ENCODE data around the gene CMTM3. TPM values are rescaled to one million over a fixed set of nuclear protein-coding genes. Genes with fewer than 3 reads are reported as not detected.
A peak's percentile ranks its signal among the peaks of the same experiment; 100 is the strongest.

The CMTM3 gene
- total and polyA plus RNA-seq, 9 of the 15 experiments (the other 6 are each of a cell fraction or from before 2014, with no cell fraction given): 4.6 to 33.4 (median 17.5) TPM

DNA sequence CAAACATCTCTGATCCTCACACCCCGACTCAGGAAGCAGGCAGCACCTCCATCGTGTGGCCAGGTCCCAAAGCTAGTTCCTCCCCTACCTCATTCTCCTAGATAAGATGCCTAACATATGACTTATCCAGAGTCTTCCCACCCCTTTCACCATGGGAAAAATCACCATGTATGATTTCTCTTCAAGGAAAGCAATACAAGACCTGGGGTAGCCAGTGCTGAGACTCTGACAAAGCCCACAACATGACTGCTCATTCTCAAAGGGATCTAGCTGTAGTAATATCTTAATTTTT lies 46.9 kb downstream of the CMTM3 start:
- no peak for FAIRE-seq
- Histone ChIP-seq H3K9ac (ENCODE audit: insufficient read depth in 1 of 2, low read depth in 2 of 2, low read length in 2 of 2) (no peak overlapping the region), H3K9me1 (ENCODE audit: control insufficient read depth, insufficient read depth, low read length) (no peaks in the 10 kb centered on the region), H3K4me2 (ENCODE audit: insufficient read depth, low read length) (peak overlapping the region; percentile 40), H3K36me3 (ENCODE audit: control insufficient read depth, insufficient read depth, low read length) (no peaks in the 10 kb centered on the region), H3K79me2 (ENCODE audit: control insufficient read depth, insufficient read depth, low read length) (peaks cover 6% of the 10 kb centered on the region; the same call in 1 of the 3 replicates), H4K20me1 (replicated peaks; ENCODE audit: control insufficient read depth, insufficient read depth, low read length) (peaks cover 3% of the 10 kb centered on the region; the same call in 1 of the 2 replicates), H3K4me3 (no peak overlapping the region), H3K27me3 (ENCODE audit: control insufficient read depth in 2 of 2, insufficient read depth in 2 of 2, low read length in 2 of 2) (no peaks in the 10 kb centered on the region), H3K27ac (ENCODE audit: extremely low read depth, low read depth, low read length) (no peak overlapping the region), H3K4me1 (replicated peaks in 1 of 2; ENCODE audit: control insufficient read depth in 2 of 2, insufficient read depth in 2 of 2, low read length in 2 of 2) (peaks cover 0 to 7% of the 10 kb centered on the region in 2 experiments; a peak in 3 of 5 replicates), H2AFZ (ENCODE audit: low read depth, low read length) (no peak overlapping the region), H3K9me3 (replicated peaks; ENCODE audit: control insufficient read depth, insufficient read depth, low read depth, low read length) (no peaks in the 10 kb centered on the region)
- DNase-seq (ENCODE audit: extremely low read depth in 1 of 4, low spot score in 3 of 4): no peak
- BruUV-seq (replicated peaks): no TSS peak
- intact Hi-C loops (cut with micrococcal nuclease): loop anchor here (2.0 kb wide), 1 partner anchor 43 kb away; no protein-coding TSS in a partner anchor
- POLR2A ChIA-PET: interaction anchor here (0.6 to 1.9 kb wide), 10 partner anchors 9 to 180 kb away, joined by 3 to 15 read pairs (median 7); partner anchors contain the start of gene NAE1
- WGBS (ENCODE audit: insufficient coverage, low coverage, missing lambda C conversion rate): 13% methylated on average over 2 of the region's 2 CpGs
- no peak for ATAC-seq
- CTCF ChIA-PET (ENCODE audit: low intra/inter-chr PET ratio): no interaction called here
- in situ Hi-C loops (cut with MboI): no loop called here
- TF ChIP-seq, protein P1, sequence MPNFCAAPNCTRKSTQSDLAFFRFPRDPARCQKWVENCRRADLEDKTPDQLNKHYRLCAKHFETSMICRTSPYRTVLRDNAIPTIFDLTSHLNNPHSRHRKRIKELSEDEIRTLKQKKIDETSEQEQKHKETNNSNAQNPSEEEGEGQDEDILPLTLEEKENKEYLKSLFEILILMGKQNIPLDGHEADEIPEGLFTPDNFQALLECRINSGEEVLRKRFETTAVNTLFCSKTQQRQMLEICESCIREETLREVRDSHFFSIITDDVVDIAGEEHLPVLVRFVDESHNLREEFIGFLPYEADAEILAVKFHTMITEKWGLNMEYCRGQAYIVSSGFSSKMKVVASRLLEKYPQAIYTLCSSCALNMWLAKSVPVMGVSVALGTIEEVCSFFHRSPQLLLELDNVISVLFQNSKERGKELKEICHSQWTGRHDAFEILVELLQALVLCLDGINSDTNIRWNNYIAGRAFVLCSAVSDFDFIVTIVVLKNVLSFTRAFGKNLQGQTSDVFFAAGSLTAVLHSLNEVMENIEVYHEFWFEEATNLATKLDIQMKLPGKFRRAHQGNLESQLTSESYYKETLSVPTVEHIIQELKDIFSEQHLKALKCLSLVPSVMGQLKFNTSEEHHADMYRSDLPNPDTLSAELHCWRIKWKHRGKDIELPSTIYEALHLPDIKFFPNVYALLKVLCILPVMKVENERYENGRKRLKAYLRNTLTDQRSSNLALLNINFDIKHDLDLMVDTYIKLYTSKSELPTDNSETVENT (CRISPR knock-in tag; IDR thresholded peaks at IDR 0.05): no peak
- TF ChIP-seq, protein P2, sequence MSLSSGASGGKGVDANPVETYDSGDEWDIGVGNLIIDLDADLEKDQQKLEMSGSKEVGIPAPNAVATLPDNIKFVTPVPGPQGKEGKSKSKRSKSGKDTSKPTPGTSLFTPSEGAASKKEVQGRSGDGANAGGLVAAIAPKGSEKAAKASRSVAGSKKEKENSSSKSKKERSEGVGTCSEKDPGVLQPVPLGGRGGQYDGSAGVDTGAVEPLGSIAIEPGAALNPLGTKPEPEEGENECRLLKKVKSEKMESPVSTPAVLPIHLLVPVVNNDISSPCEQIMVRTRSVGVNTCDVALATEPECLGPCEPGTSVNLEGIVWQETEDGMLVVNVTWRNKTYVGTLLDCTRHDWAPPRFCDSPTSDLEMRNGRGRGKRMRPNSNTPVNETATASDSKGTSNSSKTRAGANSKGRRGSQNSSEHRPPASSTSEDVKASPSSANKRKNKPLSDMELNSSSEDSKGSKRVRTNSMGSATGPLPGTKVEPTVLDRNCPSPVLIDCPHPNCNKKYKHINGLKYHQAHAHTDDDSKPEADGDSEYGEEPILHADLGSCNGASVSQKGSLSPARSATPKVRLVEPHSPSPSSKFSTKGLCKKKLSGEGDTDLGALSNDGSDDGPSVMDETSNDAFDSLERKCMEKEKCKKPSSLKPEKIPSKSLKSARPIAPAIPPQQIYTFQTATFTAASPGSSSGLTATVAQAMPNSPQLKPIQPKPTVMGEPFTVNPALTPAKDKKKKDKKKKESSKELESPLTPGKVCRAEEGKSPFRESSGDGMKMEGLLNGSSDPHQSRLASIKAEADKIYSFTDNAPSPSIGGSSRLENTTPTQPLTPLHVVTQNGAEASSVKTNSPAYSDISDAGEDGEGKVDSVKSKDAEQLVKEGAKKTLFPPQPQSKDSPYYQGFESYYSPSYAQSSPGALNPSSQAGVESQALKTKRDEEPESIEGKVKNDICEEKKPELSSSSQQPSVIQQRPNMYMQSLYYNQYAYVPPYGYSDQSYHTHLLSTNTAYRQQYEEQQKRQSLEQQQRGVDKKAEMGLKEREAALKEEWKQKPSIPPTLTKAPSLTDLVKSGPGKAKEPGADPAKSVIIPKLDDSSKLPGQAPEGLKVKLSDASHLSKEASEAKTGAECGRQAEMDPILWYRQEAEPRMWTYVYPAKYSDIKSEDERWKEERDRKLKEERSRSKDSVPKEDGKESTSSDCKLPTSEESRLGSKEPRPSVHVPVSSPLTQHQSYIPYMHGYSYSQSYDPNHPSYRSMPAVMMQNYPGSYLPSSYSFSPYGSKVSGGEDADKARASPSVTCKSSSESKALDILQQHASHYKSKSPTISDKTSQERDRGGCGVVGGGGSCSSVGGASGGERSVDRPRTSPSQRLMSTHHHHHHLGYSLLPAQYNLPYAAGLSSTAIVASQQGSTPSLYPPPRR (CRISPR knock-in tag; IDR thresholded peaks at IDR 0.05; ENCODE audit: borderline replicate concordance): no peak
- TF ChIP-seq HNRNPL (IDR thresholded peaks at IDR 0.05; ENCODE audit: low read depth, low read length) (no peak), ZSCAN32 (CRISPR knock-in tag; IDR thresholded peaks at IDR 0.05) (no peak), ASH1L (IDR thresholded peaks at IDR 0.05; ENCODE audit: borderline replicate concordance, low read depth, partially characterized antibody) (no peak), CHD2 (IDR thresholded peaks at IDR 0.05; ENCODE audit: low read depth, low read length) (no peak), ZNF133 (CRISPR knock-in tag; IDR thresholded peaks at IDR 0.05) (no peak), MBD2 (IDR thresholded peaks at IDR 0.05; ENCODE audit: borderline replicate concordance, low read depth) (no peak)
- TF ChIP-seq, protein P3, sequence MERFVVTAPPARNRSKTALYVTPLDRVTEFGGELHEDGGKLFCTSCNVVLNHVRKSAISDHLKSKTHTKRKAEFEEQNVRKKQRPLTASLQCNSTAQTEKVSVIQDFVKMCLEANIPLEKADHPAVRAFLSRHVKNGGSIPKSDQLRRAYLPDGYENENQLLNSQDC (CRISPR knock-in tag; IDR thresholded peaks at IDR 0.05): no peak
